ENCODE measurements around the gene PPAT. TPM values are rescaled to one million over a fixed set of nuclear protein-coding genes. Genes with fewer than 3 reads are reported as not detected.

The PPAT gene
- total RNA-seq, 4 donors from 2014 or later = 0.75 to 12.1 (median 4.5) TPM

GRCh38 chr4:56434599-56435139 is 746 bp downstream of the PPAT start:
- Histone ChIP-seq H3K27me3 (no peaks in the 10 kb centered on the region), H3K27ac (peak overlapping the region; percentile 91 to 99 (median 94)), H3K4me1 (peaks cover 0 to 24% (median 9%) of the 10 kb centered on the region in 4 donors), H3K4me3 (peak overlapping the region; percentile 54 to 70 (median 61)), H3K9me3 (no peaks in the 10 kb centered on the region), H3K36me3 (no peaks in the 10 kb centered on the region)
- in situ Hi-C loops (cut with MboI; ENCODE audit: low pct_ligation_motif_present in 1 of 4, low pct_unique_long_range_greater_than_20kb in 1 of 4, low sequenced_read_pairs in 3 of 4) (no loop called here), intact Hi-C loops (cut with DNase I; ENCODE audit: low total_unique reads) (loop anchor here (10.0 kb wide), 2 partner anchors 100 to 960 kb away; a partner anchor contains a TSS)
- peak; percentile 62 for DNase-seq
- WGBS, 2 donors (ENCODE audit: low coverage in 1 of 2) = 0 to 1% methylated on average over 2 to 15 of the region's 15 CpGs
- TF ChIP-seq POLR2A (IDR thresholded peaks at IDR 0.05) (no peak), CTCF (IDR thresholded peaks at IDR 0.05) (no peak), EP300 (IDR thresholded peaks at IDR 0.05; ENCODE audit: low read depth) (no peak), POLR2AphosphoS5 (IDR thresholded peaks at IDR 0.05) (no peak)

- Histone ChIP-seq H3K9me3 (no peaks in the 10 kb centered on the region), H3K4me1 (peaks cover 0 to 24% (median 9%) of the 10 kb centered on the region in 4 donors), H3K36me3 (no peaks in the 10 kb centered on the region), H3K27ac (no peak overlapping the region), H3K4me3 (no peak overlapping the region), H3K27me3 (no peaks in the 10 kb centered on the region)
- intact Hi-C loops (cut with DNase I; ENCODE audit: low total_unique reads) = loop anchor here (10.0 kb wide), 2 partner anchors 102 to 958 kb away; a partner anchor contains a TSS
- in situ Hi-C loops (cut with MboI; ENCODE audit: low pct_ligation_motif_present in 1 of 4, low pct_unique_long_range_greater_than_20kb in 1 of 4, low sequenced_read_pairs in 3 of 4) = no loop called here
- TF ChIP-seq POLR2AphosphoS5 (IDR thresholded peaks at IDR 0.05) = no peak
- no peak for TF ChIP-seq CTCF (IDR thresholded peaks at IDR 0.05)
- no peak for TF ChIP-seq EP300 (IDR thresholded peaks at IDR 0.05; ENCODE audit: low read depth)
- TF ChIP-seq POLR2A (IDR thresholded peaks at IDR 0.05) = no peak
- DNase-seq = no peak
Observed at GRCh38 chr4:56433280-56433679, 2.1 kb downstream of the PPAT start.

- 89 to 100% methylated on average over 2 of the region's 2 CpGs for WGBS, 2 donors (ENCODE audit: low coverage in 1 of 2)
- no peaks in the 10 kb centered on the region for H3K27me3 ChIP-seq
- no peak overlapping the region for H3K27ac ChIP-seq
- H3K4me1 ChIP-seq = peaks cover 0 to 16% (median 5%) of the 10 kb centered on the region in 4 donors
- TF ChIP-seq EP300 (IDR thresholded peaks at IDR 0.05; ENCODE audit: low read depth) = no peak
- TF ChIP-seq CTCF (IDR thresholded peaks at IDR 0.05) = no peak
- TF ChIP-seq POLR2A (IDR thresholded peaks at IDR 0.05) = no peak
- no peak for TF ChIP-seq POLR2AphosphoS5 (IDR thresholded peaks at IDR 0.05)
- intact Hi-C loops (cut with DNase I; ENCODE audit: low total_unique reads) (loop anchor here (10.0 kb wide), 2 partner anchors 105 to 955 kb away; a partner anchor contains a TSS), in situ Hi-C loops (cut with MboI; ENCODE audit: low pct_ligation_motif_present in 1 of 4, low pct_unique_long_range_greater_than_20kb in 1 of 4, low sequenced_read_pairs in 3 of 4) (no loop called here)
- H3K36me3 ChIP-seq = no peaks in the 10 kb centered on the region
- DNase-seq = no peak
- H3K9me3 ChIP-seq = no peaks in the 10 kb centered on the region
- H3K4me3 ChIP-seq = no peak overlapping the region
Observed at GRCh38 chr4:56430203-56430602, 5.2 kb downstream of the PPAT start.

GRCh38 chr4:56427179-56427578 is 8.2 kb downstream of the PPAT start:
- no peak overlapping the region for H3K27ac ChIP-seq
- WGBS, 2 donors (ENCODE audit: low coverage in 1 of 2) = 83 to 100% methylated on average over 1 of the region's 1 CpG
- H3K9me3 ChIP-seq = no peaks in the 10 kb centered on the region
- no peaks in the 10 kb centered on the region for H3K4me1 ChIP-seq
- H3K36me3 ChIP-seq = no peaks in the 10 kb centered on the region
- H3K4me3 ChIP-seq = no peak overlapping the region
- in situ Hi-C loops (cut with MboI; ENCODE audit: low pct_ligation_motif_present in 1 of 4, low pct_unique_long_range_greater_than_20kb in 1 of 4, low sequenced_read_pairs in 3 of 4) (loop anchor here in 1 of 4 donors (10.0 kb wide), 1 partner anchor 378 kb away; no protein-coding TSS in a partner anchor), intact Hi-C loops (cut with DNase I; ENCODE audit: low total_unique reads) (no loop called here)
- TF ChIP-seq EP300 (IDR thresholded peaks at IDR 0.05; ENCODE audit: low read depth) (no peak), POLR2AphosphoS5 (IDR thresholded peaks at IDR 0.05) (no peak), POLR2A (IDR thresholded peaks at IDR 0.05) (no peak), CTCF (IDR thresholded peaks at IDR 0.05) (no peak)
- no peaks in the 10 kb centered on the region for H3K27me3 ChIP-seq
- DNase-seq = no peak
